ENCODE measurements around the gene CAPSL.
"Not testable (repeated sequence)": the region's sequence is repeated elsewhere in the genome, so short reads cannot be mapped to it uniquely, and the experiment has no call there.

CAPSL gene

GRCh38 chr5:35877655-35878054 is 60.8 kb downstream of the CAPSL start:
- DNase-seq (ENCODE audit: low read depth, low spot score), result no peak

DNA sequence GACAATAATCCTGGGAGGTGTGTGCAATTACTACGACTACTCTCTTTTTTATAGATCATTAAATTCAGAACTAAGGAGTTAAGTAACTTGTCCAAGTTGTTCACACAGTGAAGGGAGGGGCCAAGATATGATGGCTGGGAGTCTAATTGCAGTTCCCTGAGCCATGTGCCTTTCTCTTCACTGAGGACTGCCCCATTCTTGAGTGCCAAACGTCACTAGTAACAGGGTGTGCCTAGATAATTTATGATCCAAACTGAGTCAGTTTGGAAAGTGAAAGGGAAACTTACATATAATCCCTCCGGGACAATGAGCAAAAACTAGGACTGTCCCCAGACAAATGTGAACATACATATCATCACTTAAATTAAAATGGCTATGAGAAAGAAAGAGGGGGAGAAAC is 61.5 kb downstream of the CAPSL start:
- DNase-seq (ENCODE audit: low read depth, low spot score), result no peak

DNA sequence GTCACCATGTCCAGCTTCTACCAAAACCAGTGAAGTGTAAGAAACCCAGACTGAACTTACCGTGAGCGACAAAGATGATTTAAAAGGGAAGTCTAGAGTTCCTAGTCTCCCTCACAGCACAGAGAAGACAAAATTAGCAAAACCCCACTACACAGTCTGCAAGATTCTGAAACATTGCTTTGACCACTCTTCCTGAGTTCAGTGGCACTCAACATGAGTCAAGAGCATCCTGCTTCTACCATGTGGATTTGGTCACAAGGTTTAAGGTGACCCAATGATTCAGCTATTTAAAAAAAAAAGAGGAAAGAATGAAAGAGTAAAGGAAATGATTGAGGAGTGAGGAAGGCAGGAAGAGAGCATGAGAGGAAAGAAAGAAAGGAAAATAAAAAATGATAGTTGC is 62.0 kb downstream of the CAPSL start:
- DNase-seq (ENCODE audit: low read depth, low spot score), result no peak

GRCh38 chr5:35870605-35871004 is 67.8 kb downstream of the CAPSL start:
- no peak for DNase-seq (ENCODE audit: low read depth, low spot score)

DNA sequence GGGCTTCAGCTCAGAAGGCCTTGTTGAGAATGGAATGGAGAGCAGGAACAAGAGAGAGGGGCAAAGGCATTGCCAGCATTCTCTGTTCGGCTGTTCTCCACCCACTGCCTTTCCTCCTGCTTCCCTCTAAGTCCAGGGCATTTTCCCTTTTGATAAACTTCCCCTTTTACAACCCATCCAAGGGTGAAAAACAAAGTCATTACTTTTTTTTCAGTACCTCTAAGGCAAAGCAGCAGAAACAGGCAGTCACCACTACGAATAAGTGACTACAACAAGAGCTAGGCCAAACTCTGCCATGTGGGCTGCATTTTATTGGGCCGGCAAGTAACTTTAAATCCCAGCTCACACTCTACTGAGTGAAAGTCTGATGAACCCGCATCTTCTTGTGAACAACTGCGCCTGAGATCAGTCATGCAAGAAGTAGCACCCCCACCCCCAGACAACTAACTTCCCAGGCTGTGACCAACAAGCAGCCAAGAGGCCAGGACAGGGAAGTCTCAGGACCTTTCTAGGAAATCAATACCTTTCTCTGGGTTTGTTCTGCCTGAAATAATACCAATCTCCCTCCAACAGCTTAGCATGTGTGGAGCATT is 68.6 kb downstream of the CAPSL start:
- DNase-seq (ENCODE audit: low read depth, low spot score), result no peak

DNA sequence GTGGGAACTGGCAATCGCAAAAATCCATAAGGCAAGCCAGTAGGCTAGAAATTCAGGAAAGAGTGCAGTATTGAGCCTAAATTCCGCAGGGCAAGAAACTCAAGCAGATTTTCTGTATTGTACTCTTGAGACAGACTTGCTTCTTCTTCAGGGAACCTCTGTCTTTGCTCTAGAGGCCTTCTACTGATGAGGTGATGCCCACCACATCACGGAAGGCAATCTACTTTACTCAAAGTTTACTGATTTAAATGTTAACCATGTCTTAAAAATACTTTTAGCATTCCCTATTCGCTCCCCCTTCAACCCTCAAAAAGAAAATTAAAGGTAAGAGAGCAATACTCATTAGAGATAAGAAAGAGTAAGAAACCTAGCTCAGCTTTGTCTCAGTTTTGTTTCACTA is 70.4 kb downstream of the CAPSL start:
- no peak for DNase-seq (ENCODE audit: low read depth, low spot score)

DNA sequence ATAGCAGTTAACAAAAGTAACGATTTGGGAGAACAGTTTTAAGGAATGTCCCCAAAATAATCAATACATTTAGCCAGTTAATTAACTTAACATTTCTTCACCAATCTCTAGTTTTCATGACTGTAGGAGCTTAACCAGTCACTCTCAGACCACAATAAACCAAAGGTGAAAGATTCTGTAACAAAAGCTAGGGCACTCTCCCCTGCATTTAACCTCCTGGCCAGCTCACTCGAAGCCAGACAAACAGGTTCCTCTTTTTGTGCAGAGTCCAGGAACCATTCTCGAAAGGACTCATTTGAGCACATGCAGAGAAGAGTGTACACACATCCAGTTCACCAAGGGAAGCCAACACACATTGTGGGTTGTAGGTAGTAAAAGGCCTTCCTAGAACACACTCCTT is 75.3 kb downstream of the CAPSL start:
- DNase-seq (ENCODE audit: low read depth, low spot score), result no peak

DNA sequence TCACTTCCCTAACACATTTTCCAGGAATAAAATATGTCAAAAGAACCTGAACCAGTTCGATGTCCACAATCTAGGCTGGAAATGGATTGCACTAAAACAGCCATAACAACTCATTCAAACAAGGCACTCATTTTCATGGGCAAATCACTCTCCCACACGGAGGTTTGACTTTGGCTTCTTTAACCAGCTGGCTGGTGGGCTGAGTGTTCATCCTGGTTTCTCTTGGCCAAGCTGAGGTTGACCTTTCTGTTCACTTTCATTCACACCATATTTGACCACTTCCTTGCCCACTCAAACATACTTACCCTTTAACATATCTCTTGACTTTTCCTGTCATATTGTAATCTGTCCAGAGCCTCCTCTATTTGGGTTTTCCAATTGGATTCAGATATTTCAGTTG is 76.3 kb downstream of the CAPSL start:
- DNase-seq (ENCODE audit: low read depth, low spot score), result no peak

- DNase-seq (ENCODE audit: low read depth, low spot score), result no peak
Observed at GRCh38 chr5:35861718-35862117, 76.7 kb downstream of the CAPSL start.

DNA sequence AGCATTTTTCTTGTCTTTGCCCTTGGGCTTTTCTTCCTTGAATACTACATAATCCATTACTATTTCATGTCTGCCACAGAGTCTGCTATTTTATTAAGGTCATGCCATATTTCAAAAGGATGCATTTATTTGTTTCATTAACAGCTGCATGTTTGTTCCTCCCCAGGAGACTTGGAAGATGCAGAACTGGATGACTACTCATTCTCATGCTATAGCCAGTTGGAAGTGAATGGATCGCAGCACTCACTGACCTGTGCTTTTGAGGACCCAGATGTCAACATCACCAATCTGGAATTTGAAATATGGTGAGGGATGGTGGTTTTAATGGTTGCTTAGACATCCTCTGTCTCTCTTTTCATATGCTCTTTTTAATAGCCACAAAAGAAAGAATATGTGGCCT is 77.7 kb downstream of the CAPSL start:
- DNase-seq (ENCODE audit: low read depth, low spot score), result no peak

- DNase-seq (ENCODE audit: low read depth, low spot score), result no peak
Observed at GRCh38 chr5:35859101-35859661, 79.2 kb downstream of the CAPSL start.

DNA sequence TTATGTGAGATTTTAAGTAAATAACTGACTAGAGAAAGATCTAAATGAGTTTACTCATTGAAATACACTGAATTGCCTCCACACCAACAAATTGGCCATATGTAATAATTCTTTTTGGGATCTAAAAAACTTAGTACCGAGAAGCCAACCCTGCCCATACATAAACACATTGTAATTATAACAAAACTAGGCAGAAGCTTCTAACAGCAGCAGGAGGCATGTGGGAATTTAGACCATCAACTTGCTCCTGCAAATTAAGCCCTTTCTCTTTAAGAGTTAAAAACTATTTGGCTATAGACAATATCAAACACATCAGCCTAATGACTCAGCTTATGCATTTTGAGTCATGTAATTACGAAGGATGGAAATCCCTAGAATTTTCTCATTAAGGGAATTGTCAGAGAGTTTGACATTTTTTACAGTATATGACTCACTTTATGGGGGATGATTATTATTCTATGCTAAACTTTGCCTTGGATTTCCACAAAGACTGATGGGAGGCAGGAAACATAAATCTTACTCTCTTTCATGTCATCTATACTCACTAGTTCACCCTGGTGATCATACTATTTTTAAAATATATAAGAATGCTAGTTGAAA is 80.7 kb downstream of the CAPSL start:
- DNase-seq (ENCODE audit: low read depth, low spot score), result no peak

- DNase-seq (ENCODE audit: low read depth, low spot score), result no peak
Observed at GRCh38 chr5:35856765-35857351, 81.6 kb downstream of the CAPSL start, which contains the start of gene IL7R. Gene IL7R, plus strand, starts transcription at chr5:35856891. Its CDS starts 87 bp downstream, at chr5:35856978.

GRCh38 chr5:35856186-35856764 is 82.1 kb downstream of the CAPSL start:
- DNase-seq (ENCODE audit: low read depth, low spot score), result not testable (repeated sequence)

GRCh38 chr5:35855187-35855586 is 83.2 kb downstream of the CAPSL start:
- no peak for DNase-seq (ENCODE audit: low read depth, low spot score)

All from brain pericyte (primary cell).